MM.1S (cell line): ENCODE data around the gene OS9.

Source experiments
- EZH2 ChIP-seq: fragments of 300-600 bp; sonication (generic); optimal IDR thresholded peaks from 2 replicates; pipeline ENCODE3; 2017; ENCODE audit warnings: low read depth, mild to moderate bottlenecking, antibody characterized with exemption, low read length, mixed read lengths
- EZH2phosphoT487 ChIP-seq: fragments of 300-600 bp; sonication (generic); IDR thresholded peaks from 2 replicates; pipeline ENCODE4 v1.6.1; 2018; ENCODE audit warnings: antibody characterized with exemption, low read length
- TF ChIP-seq, protein P1 (sequence below): fragments of 300-600 bp; sonication (generic); IDR thresholded peaks from 2 replicates; pipeline ENCODE4 v1.5.1; 2016; ENCODE audit warnings: antibody characterized with exemption, low read length, mixed read lengths

GRCh38 chr12:57739387-57739786 is 45.5 kb downstream of the OS9 start:
- TF ChIP-seq, protein P1, sequence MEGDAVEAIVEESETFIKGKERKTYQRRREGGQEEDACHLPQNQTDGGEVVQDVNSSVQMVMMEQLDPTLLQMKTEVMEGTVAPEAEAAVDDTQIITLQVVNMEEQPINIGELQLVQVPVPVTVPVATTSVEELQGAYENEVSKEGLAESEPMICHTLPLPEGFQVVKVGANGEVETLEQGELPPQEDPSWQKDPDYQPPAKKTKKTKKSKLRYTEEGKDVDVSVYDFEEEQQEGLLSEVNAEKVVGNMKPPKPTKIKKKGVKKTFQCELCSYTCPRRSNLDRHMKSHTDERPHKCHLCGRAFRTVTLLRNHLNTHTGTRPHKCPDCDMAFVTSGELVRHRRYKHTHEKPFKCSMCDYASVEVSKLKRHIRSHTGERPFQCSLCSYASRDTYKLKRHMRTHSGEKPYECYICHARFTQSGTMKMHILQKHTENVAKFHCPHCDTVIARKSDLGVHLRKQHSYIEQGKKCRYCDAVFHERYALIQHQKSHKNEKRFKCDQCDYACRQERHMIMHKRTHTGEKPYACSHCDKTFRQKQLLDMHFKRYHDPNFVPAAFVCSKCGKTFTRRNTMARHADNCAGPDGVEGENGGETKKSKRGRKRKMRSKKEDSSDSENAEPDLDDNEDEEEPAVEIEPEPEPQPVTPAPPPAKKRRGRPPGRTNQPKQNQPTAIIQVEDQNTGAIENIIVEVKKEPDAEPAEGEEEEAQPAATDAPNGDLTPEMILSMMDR: no peak
- TF ChIP-seq EZH2: no peak
- TF ChIP-seq EZH2phosphoT487: no peak
